Stimulated activated CD4-positive, alpha-beta T cell treated with anti-CD3 and anti-CD28 coated beads, TNF-alpha, amount 100 ng/mL, for 48 hours (primary cell): ENCODE data around the gene COX7A2L.
"Not testable (repeated sequence)": the region's sequence is repeated elsewhere in the genome, so short reads cannot be mapped to it uniquely, and the experiment has no call there.

Experiments used
- DNase-seq, 3 donors: peaks; one replicate each; pipeline ENCODE4 v3.0.0-alpha.2; 2020; ENCODE audit warnings: low read depth in 3 of 3

COX7A2L gene

DNA sequence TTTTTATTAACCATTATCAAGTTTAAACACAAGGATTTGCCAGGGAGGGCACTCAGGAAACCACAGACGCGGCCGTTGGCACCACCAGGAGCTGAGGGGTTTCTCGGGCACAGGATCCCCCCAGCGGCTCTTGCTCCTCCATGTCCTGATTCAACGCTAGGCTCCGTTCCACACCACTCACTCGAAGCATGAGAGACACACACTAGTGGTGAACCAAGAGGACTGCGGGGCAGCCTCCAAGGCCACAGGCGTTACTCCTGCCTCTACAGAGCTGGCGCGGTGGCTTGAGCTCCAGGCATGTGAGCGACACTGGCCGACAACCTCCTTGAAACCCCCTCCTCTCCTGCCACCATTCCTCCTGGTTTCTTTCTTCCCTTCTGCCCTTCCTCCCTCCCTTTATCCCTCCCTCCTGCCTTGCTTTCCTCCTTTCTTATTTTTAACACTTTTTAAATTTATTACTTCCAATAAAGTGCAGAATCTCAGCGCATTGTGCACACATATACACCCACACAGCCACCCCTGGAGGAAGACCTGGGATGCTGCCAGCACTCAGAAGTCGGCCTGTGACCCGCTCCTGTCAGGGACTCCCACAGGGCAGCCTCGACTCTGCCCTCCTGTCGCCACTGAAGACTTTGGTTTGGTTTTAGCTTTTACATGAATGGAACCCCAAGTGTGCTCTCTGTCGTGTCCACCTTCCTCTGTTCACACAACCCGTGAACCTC, 21.7 kb downstream of the COX7A2L start:
- no peak for DNase-seq

DNA sequence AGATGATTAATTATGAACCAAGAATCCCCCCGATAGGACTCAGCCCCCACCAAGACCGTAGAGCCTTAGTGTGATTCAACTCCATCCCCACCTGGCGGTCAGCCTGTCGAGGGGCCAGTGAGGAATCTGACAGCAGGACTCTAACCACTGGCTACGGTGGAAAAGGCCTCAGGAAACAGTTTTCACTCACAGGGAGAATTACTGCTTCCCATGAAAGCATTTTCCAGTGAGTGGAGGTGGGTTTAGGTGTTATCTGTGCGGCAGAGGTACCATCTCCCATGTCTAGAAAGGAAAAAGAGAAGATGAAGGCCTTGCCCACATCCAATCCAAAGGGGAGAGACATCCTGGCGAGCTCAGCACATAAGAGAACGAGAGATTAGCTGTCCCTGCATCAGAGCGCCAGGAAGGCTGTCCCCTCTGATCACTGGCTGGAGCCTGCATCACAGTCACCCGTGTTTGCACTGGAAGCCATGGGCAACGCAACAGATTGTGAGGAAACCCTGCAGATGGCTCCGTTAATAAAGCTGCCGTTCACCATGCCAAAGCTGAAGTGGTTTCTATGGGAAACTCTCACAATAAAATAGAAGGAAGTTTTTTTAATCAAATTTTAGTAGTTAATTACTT, 22.3 kb downstream of the COX7A2L start:
- no peak for DNase-seq

DNA sequence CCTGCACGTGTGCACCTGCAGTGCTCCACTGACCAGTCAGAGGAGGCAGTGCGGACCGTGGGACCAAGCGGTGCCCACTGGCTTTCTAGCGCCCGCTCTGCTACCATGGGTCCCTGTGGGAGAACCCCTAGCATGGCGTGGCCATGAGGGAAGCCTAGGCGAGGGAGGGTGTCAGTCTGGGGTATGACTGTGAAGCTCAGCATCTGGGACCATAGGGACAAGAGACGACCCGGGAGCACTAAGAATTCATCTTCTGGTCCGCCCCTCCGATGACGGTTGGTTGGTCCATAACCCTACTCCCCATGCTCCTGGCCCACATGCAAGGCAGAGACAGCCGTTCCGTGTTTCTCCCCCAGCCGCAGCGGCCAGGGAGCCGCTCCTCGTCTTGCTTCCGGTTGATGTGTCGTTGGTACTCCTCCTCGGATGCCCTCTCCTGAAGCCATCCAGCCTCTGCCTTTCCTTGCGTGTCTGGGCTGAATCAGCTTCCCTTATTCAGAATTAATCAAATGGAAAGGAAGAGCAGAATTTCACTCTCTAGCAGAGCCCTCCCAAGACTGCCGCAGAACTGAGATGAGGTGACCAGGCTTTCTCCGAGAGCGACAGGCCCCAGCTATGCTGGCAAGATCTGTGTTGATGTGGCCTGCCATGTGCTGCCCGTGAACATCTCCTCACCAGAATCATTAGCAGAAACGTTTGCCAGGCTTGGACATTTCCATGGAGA, 23.0 kb downstream of the COX7A2L start:
- no peak for DNase-seq

DNA sequence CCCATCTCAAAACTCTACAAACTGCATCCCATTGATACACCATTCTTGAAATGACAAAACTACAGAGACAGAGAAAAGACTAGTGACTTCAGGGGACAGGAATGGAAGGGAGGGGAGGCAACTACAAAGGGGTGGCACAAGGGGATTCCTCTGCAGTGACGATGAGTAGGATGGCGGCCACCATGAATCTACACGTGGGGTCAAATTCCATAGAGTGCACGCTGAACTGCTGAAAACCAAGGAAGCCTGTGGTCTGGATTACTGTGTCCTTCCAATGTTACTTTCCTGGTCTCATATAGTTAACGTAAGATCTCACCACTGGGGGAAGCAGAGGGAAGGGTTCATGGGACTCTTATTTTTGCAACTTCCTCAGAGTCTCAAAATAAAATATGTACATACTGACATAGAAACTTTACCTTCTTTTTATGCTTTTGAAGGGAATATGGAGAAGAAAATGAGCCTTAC, 23.6 kb downstream of the COX7A2L start:
- no peak for DNase-seq

DNA sequence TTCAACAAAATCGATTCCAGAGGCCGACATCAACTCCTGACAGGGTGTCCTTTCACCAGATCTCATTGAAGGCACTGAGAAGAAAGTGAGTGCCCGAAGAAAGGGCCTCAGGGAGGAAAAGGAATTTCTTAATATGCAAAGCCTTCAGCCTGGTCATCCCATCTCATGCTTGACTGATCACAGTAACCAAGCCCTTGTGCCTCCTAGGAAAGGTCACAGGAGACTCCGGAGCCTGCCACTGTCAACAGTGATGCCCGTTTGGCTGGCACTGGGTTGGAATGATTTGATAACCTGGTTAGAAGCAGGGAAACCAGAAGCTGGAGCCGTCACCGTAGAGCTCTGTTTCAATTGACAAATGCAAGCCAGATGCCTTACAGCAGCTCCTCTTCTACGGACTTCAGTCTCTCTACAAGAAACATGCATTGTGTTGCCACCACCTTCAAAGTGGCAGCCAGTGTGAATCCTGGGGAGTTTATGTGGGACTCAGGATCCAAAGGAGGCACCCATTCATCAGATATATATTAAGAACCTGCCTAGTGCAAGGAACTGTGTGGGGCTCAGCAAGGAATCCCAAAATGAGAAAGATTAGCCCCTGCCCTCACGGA, 24.6 kb downstream of the COX7A2L start:
- DNase-seq = no peak

DNA sequence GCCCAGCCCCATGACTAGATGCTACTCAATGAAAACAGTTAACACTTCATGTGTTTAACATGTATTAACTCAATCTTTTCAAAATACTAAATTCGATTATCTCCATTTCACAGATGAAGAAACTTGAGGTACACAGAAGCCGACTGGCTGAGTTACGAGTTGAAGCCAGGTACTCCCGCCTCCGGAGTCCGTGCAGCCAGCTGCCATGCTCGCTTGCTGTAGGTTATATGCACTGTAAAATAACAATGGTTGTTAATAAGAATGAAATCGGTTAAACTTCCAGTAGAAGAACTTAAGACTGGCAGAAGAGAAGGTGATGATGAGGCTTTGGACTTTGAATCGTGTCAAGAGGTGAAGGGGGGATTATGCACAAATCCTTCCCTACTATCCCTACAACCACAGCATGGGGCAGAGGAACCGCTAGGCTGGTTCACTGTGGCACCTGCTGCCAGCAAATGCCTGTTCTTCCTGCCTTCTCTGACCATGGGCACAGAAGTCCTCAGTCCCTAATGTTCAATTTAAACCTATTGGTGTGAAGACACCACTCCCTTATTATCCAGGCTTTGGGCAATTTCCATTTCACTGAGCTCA, 25.4 kb downstream of the COX7A2L start:
- DNase-seq = no peak

DNA sequence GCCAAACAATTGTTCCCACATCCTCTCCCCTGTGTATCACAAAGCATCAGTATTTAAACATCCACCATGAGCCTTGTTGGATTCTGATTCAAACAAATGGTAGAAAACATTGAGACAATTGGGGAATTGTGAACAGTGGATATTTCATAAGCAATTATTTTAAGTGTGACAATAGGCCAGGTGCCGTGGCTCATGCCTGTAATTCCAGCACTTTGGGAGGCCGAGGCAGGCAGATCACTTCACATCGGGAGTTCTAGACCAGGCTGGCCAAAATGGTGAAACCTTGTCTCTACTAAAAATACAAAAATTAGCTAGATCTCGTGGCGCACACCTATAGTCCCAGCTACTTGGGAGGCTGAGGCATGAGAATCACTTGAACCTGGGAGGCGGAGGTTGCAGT, 26.2 kb downstream of the COX7A2L start:
- not testable (repeated sequence) for DNase-seq

DNA sequence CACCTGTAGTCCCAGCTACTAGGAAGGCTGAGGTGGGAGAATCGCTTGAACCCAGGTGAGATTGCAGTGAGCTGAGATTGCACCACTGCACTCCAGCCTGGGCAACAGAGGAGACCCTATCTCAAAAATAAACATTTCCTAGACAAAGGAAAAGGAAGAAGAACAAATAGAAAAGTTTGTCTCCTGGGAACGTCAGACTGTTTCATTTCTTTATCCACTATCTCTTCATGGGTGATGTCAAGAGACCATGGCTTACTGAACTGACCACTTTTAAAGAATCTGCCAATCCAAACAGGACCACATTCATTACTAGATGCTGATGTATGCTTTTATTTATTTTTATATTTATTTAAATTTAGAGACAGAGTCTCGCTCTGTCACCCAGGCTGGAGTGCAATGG, 26.8 kb downstream of the COX7A2L start:
- no peak for DNase-seq

DNA sequence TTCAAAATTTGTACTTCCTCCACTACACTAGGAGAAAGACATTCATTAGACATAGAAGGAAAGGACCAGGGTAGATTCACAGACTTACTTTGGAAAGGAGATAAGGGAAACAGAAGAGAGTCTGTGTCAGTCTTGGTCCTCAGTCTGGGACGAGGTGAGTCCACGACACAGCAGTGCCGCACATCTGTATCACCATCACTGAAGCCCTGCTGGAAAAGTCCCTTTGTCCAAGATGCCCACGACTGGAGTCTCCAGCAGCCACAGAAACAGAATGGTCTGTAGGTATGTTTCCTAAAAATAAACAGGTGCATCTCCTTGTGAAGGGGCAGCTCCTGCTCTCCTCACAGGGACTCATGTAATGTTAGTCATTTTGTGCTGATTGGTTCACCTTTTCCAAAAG, 27.4 kb downstream of the COX7A2L start:
- DNase-seq = no peak

DNA sequence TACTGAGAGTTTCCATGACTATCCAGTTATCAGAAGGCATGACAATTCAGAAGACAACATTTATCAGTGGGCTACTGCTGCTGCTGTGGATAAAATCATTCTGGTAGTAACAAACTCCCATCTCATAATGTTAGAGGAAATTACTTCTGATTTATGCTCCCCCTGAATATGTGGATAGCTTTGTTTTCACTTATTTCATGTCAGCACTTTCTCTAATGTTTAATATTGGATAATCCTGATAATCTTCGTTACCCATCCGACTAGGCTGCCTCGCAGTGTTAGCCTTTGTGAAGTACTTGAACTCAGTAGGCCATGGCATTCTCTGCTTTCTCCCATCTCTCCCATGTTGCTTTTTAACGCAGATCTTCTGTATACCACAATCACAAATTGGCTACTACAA, 28.4 kb downstream of the COX7A2L start:
- no peak for DNase-seq

DNA sequence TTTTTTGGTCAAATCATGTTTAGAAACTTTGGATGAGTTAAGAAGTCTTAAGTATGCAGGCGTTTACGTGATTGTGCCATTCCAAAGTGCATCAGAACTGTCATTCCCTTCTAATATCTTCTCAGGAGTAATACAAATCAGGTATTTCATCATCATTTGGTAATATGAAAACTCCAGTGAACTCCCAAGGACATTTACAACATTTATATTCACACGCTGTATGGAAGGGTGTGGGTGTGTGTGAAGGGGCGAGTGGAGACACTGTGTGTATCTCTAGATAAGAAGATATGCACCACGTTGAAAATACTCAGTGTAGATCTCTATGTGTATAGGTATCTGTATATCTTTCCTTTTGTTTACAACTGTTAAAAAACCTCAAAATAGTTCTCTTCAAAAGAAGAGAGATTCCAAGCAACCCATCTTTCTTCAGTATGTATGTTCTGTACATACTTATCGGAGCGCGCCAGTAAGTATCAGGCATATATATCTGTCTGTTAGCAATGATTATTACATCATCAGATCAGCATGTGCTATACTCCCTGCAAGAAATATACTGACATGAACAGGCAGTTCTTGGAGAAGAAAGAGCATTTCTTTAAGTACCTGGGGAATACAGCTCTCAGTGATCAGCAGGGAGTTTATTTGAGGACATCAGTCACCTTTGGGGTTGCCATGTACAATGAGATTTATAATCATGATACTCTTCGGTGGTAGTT, 29.3 kb downstream of the COX7A2L start:
- no peak for DNase-seq

DNA sequence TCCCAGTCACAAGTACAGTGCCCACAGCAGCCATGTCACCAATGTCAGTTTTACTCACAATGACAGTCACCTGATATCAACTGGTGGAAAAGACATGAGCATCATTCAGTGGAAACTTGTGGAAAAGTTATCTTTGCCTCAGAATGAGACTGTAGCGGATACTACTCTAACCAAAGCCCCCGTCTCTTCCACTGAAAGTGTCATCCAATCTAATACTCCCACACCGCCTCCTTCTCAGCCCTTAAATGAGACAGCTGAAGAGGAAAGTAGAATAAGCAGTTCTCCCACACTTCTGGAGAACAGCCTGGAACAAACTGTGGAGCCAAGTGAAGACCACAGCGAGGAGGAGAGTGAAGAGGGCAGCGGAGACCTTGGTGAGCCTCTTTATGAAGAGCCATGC, 31.3 kb downstream of the COX7A2L start:
- DNase-seq = no peak

DNA sequence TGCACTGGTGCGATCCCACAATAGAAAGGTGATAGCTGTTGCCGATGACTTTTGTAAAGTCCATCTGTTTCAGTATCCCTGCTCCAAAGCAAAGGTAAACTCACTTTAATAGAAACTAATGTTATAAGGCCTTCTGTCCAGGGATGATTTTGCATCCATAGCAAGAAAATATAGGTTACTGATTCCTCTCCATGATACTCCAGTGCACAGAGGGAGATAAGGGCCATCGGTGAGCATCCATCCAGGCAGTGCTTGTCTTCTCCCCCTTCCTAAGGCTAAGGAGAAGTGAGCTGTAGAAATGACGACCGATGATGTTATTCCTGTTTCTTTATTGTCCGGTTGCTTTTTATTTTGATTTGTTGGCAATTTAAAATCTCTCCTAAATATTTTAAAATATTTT, 32.1 kb downstream of the COX7A2L start:
- no peak for DNase-seq

DNA sequence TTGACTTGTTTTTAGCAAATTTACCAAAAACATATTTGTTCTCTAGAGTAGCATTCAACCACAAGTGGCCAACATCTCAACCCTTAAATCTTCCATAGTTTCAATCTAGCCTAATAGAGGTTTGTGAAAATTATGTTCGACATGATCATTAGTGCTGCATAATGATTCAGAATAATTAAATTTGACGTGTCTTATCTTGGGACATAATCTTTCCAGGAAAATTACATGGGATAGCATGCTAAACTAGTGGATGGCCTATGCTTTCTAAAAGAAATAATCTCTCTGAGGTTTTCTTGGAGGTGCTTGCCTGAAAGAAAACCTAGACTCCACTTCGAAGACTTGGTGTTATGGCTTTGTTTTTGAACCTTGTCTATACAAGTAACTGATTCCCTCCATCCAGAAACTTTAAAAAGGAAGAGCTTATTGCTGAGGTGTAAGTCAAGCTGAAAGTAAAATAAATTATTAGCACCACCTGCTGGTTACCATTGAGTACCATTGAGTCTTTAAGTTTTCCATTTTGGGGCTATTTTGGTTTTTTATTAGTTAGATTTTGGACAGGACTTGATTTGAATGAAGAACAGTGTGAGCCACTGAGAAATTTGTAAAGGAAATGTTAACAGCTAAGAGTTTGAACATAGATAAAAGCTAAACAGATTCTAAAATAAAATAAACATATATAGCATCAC, 32.7 kb downstream of the COX7A2L start:
- DNase-seq = no peak

DNA sequence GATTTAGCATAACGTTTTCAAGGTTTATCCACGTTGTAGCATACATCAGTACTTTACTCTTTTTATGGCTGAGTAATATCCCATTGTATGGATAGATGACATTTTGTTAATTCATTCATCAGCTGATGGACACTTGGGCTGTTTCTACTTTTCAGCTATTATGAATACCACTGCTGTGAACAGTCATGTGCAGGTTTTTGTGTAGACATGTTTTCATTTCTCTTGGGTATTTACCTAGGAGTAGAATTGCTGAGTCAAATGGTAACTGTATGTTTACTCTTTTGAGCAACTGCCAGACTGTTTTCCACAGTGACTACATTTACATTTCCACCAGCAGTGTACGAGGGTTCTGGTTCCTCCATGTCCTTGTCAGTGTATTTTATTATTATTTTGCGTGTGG, 33.9 kb downstream of the COX7A2L start:
- no peak for DNase-seq

DNA sequence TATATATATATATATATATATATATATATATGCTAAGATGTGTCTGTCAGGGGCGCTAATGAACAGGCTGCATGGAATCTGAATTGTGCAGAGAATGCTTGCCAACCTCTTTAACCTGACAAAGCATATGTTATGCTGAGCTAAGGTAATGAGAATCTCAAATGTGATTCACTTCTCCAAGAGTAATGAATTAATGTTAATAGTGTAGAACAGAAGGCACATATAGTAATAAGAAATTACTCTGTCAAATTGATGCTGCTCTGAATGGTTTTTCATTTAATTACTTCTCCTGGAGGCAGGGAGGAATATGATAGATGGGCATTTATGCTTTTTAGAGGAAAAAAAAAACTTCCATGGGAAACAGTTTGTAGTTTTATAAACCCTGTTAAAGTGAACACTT, 35.4 kb downstream of the COX7A2L start:
- DNase-seq = no peak

DNA sequence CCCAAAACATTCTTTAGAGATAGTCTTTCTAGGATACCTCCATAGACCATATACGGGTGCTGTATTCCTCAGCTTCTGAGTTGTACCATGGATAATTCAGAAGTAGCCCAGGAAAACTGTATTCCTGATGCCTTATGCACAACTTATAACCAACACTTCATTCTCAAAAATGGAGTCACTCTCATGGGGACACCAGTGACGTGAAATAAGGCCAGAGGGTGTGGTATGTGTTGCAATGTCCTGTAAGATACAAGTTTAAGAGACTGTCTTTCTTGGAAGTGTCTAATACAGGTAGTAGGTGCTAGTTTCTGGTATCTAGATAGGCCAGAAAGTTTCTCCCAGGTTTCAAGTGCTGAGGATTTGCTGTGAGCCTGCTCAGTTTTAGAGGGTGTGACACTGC, 36.1 kb downstream of the COX7A2L start:
- DNase-seq = no peak

DNA sequence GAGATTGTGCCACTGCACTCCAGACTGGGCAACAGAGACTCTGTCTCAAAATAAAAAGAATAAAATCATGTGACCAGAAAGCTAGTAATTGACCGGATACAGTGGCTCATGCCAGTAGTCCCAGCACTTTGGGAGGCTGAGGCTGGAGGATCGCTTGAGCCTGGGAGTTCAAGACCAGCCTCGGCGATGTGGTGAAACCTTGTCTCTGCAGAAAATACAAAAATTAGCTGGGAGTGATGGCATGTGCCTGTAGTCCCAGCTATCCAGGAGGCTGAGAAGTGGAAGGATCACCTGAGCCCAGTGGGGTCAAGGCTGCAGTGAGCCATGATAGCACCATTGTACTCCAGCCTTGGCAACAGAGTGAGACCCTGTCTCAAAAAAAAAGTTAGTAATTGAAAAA, 36.8 kb downstream of the COX7A2L start:
- no peak for DNase-seq

DNA sequence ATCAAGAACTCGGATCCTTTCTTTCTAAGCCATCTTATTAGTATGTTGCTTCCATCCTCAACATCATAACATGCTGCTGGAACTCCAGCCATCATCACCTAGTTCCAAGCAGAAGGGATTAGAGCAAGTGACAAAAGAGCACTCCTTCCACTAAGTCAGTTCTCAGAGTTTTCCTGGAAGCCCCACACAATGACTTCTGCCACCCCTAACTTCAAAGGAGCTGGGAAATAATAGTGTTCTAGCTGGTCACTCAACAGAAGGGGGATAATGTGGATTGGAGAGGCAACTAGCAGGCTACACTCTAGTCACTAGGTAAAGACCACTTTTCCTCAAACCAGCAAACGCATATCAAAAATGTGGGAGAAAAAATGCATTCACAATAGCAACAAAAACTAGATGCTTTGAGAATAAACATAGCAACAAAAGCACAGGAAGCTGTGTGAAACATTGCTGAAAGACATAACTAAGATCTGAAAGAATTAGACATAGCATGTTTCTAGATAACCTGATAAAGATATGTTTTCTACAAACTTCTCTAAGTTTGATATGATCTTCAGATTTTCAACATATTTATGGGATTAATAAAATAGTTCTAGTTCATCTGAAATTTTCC, 39.5 kb downstream of the COX7A2L start:
- DNase-seq = no peak

DNA sequence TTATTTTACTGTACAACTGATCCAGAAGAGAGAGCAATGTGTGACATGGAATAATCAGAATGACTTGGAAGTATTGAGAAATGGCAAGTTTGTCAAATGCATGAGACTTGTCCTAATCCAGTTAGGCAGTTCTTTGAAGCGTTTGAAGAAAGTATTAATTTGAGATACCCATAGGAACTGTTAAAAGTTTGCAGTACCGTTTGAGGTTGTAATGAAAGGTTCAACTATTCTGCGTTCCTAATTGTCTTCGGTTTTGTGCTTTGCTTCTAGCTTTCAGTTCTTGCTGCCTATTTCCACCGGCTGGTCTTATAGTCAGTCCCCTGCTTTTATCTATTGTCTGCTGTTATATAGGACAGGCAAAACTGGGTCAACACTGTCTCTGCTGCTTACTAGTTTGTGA, 41.8 kb downstream of the COX7A2L start:
- DNase-seq = no peak

DNA sequence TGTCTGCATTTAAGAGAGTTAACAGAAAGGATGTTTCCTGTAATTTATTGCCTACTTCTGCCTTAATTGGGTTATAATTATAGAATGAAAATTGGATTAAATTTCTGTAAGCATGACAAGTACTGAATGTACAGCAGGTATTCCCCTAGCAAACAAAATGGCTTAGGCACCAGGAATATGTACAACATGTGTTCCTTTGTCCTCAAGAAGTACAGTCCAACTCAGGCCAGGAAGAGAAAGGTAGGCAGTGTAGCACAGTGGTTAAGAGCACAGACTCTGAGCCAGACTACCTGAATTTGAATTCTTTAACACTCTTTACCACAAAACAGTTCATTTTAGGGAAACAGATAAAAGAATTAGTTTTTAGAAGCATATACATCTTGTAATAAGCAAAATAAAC, 43.1 kb downstream of the COX7A2L start:
- DNase-seq = no peak
